WTC11 (cell line): Measurements from ENCODE around the gene KRTAP9-2. TPM values are rescaled to one million over a fixed set of nuclear protein-coding genes. Genes with fewer than 3 reads are reported as not detected.

ENCODE experiments used
- ATAC-seq: fragments of 200-7000 bp; cut with Tn5 transposase; 2 replicates; pipeline ENCODE4 v1.10.0; 2021; ENCODE audit warnings: mild to moderate bottlenecking, moderate library complexity
- CTCF ChIA-PET: fragments of 300-600 bp; sonication (Branson Sonifier 250); formaldehyde crosslinking; loops from one replicate; lab custom pipeline; 2021; ENCODE audit warnings: antibody characterized with exemption; lab: Charles Lee
- POLR2A ChIA-PET: fragments of 350-600 bp; sonication (Branson Sonifier 250); formaldehyde crosslinking; loops from one replicate; lab custom pipeline; 2021; ENCODE audit warnings: antibody characterized with exemption; lab: Charles Lee
- DNase-seq: peaks from one replicate; pipeline ENCODE4 v3.0.0; 2021; ENCODE audit warnings: low spot score
- H3K27ac Mint-ChIP-seq: 2 replicates; pipeline ENCODE4 v1.8.0; 2021; ENCODE audit warnings: mixed read lengths
- H3K27me3 Mint-ChIP-seq: 2 replicates; pipeline ENCODE4 v1.8.0; 2021; ENCODE audit warnings: low read depth, mild to moderate bottlenecking, moderate library complexity, mixed read lengths
- H3K36me3 Mint-ChIP-seq: 2 replicates; pipeline ENCODE4 v1.8.0; 2021; ENCODE audit warnings: mixed read lengths
- H3K4me1 Mint-ChIP-seq: 2 replicates; pipeline ENCODE4 v1.8.0; 2022; ENCODE audit warnings: mixed read lengths
- H3K4me3 Mint-ChIP-seq: 2 replicates; pipeline ENCODE4 v1.8.0; 2021; ENCODE audit warnings: mild to moderate bottlenecking, moderate library complexity, mixed read lengths
- H3K9me3 Mint-ChIP-seq: 2 replicates; pipeline ENCODE4 v1.8.0; 2021; ENCODE audit warnings: mixed read lengths
- E2F1 ChIP-seq: sonication (generic); formaldehyde crosslinking; IDR thresholded peaks from 2 replicates; pipeline ENCODE4 v1.8.0; 2022; ENCODE audit warnings: mild to moderate bottlenecking, missing genetic modification reagents
- E2F5 ChIP-seq: sonication (generic); formaldehyde crosslinking; IDR thresholded peaks from 2 replicates; pipeline ENCODE4 v1.8.1; 2022; ENCODE audit warnings: mild to moderate bottlenecking, moderate library complexity, missing genetic modification reagents
- EMX1 ChIP-seq: fragments of 250-450 bp; sonication (Bioruptor Pico); IDR thresholded peaks from 2 replicates; pipeline ENCODE4 v1.8.0; 2021; ENCODE audit warnings: mild to moderate bottlenecking
- ETV6 ChIP-seq: sonication (generic); formaldehyde crosslinking; IDR thresholded peaks from 2 replicates; pipeline ENCODE4 v1.8.1; 2022; ENCODE audit warnings: mild to moderate bottlenecking, missing genetic modification reagents
- FOXJ3 ChIP-seq: sonication (generic); formaldehyde crosslinking; IDR thresholded peaks from 2 replicates; pipeline ENCODE4 v1.9.0; 2021; ENCODE audit warnings: missing genetic modification reagents, mild to moderate bottlenecking, borderline replicate concordance
- GTF2I ChIP-seq: fragments of 250-450 bp; sonication (Bioruptor Pico); conservative IDR thresholded peaks from 2 replicates; pipeline ENCODE4 v1.4.0; 2021; ENCODE audit warnings: mild to moderate bottlenecking
- IRF2 ChIP-seq: sonication (generic); formaldehyde crosslinking; IDR thresholded peaks from 2 replicates; pipeline ENCODE4 v1.8.0; 2022; ENCODE audit warnings: low read depth, missing genetic modification reagents, borderline replicate concordance
- MAX ChIP-seq: sonication (generic); formaldehyde crosslinking; IDR thresholded peaks from 2 replicates; pipeline ENCODE4 v1.8.0; 2022; ENCODE audit warnings: mild to moderate bottlenecking, missing genetic modification reagents
- MLX ChIP-seq: sonication (generic); formaldehyde crosslinking; IDR thresholded peaks from 2 replicates; pipeline ENCODE4 v1.8.1; 2023; ENCODE audit warnings: mild to moderate bottlenecking, missing genetic modification reagents, moderate library complexity
- MXD4 ChIP-seq: fragments of 250-450 bp; sonication (Bioruptor Pico); IDR thresholded peaks from 2 replicates; pipeline ENCODE4 v1.8.0; 2021; ENCODE audit warnings: mild to moderate bottlenecking, moderate library complexity, borderline replicate concordance
- NFATC4 ChIP-seq: fragments of 250-450 bp; sonication (Bioruptor Pico); IDR thresholded peaks from 2 replicates; pipeline ENCODE4 v1.9.0; 2021; ENCODE audit warnings: mild to moderate bottlenecking
- PRRX2 ChIP-seq: fragments of 250-450 bp; sonication (Bioruptor Pico); IDR thresholded peaks from 2 replicates; pipeline ENCODE4 v1.8.0; 2021; ENCODE audit warnings: mild to moderate bottlenecking
- RORB ChIP-seq: fragments of 250-450 bp; sonication (Bioruptor Pico); IDR thresholded peaks from 2 replicates; pipeline ENCODE4 v1.9.0; 2021; ENCODE audit warnings: mild to moderate bottlenecking
- SMAD3 ChIP-seq: sonication (generic); formaldehyde crosslinking; IDR thresholded peaks from 2 replicates; pipeline ENCODE4 v1.8.0; 2022; ENCODE audit warnings: missing genetic modification reagents, mild to moderate bottlenecking, borderline replicate concordance
- SOX15 ChIP-seq: fragments of 250-450 bp; sonication (Bioruptor Pico); IDR thresholded peaks from 2 replicates; pipeline ENCODE4 v1.9.0; 2021; ENCODE audit warnings: mild to moderate bottlenecking
- TEAD1 ChIP-seq: sonication (generic); formaldehyde crosslinking; IDR thresholded peaks from 2 replicates; pipeline ENCODE4 v1.8.0; 2022; ENCODE audit warnings: mild to moderate bottlenecking, missing genetic modification reagents
- ZNF423 ChIP-seq: fragments of 250-450 bp; sonication (Bioruptor Pico); IDR thresholded peaks from 2 replicates; pipeline ENCODE4 v2.1.2; 2022; ENCODE audit warnings: mild to moderate bottlenecking, moderate library complexity
- ZNF425 ChIP-seq: fragments of 250-450 bp; sonication (Bioruptor Pico); conservative IDR thresholded peaks from 2 replicates; pipeline ENCODE4 v1.9.0; 2021; ENCODE audit warnings: mild to moderate bottlenecking
- ZNF512 ChIP-seq: sonication (generic); formaldehyde crosslinking; IDR thresholded peaks from 2 replicates; pipeline ENCODE4 v1.8.1; 2022; ENCODE audit warnings: missing genetic modification reagents, borderline replicate concordance
- ZNF671 ChIP-seq: fragments of 250-450 bp; sonication (Bioruptor Pico); IDR thresholded peaks from 2 replicates; pipeline ENCODE4 v1.8.0; 2021; ENCODE audit warnings: mild to moderate bottlenecking
- total RNA-seq: library from RNA; stranded (reverse); gene quantifications from 3 replicates; pipeline ENCODE4 v1.2.3, GENCODE V29; 2021
- TF ChIP-seq, protein P1 (sequence below): sonication (generic); formaldehyde crosslinking; IDR thresholded peaks from 2 replicates; pipeline ENCODE4 v1.8.1; 2022; ENCODE audit warnings: low read depth, mild to moderate bottlenecking, moderate library complexity, missing genetic modification reagents, borderline replicate concordance
- TF ChIP-seq, protein P2 (sequence below): sonication (generic); formaldehyde crosslinking; IDR thresholded peaks from 2 replicates; pipeline ENCODE4 v1.8.1; 2023; ENCODE audit warnings: mild to moderate bottlenecking, moderate library complexity, missing genetic modification reagents

KRTAP9-2 gene
- total RNA-seq, 1 experiment from 2014 or later = not detected

DNA sequence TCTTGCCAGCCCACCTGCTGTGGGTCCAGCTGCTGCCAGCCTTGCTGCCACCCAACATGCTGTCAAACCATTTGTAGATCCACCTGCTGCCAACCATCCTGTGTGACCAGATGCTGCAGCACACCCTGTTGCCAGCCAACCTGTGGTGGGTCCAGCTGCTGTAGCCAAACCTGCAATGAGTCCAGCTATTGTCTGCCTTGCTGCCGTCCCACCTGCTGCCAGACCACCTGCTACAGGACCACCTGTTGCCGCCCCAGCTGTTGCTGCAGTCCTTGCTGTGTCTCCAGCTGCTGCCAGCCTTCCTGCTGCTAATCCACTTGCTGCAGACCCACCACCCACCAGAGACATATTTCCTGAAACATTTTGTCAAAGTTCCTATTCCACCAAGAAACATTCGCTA is 36.1 kb upstream of the KRTAP9-2 start:
- POLR2A ChIA-PET = no interaction called here
- Mint-ChIP-seq H3K4me3 (no peak overlapping the region), H3K27me3 (no peaks in the 10 kb centered on the region), H3K4me1 (no peaks in the 10 kb centered on the region), H3K36me3 (0 out of 2 replicates have a peak, but pooled peaks cover 3% of the 10 kb centered on the region), H3K9me3 (peaks cover 18% of the 10 kb centered on the region), H3K27ac (no peak overlapping the region)
- TF ChIP-seq MAX (no peak), ZNF423 (CRISPR knock-in tag) (peak; percentile 53; the same call in 1 of the 2 replicates), PRRX2 (CRISPR knock-in tag) (no peak)
- ATAC-seq (no peak), DNase-seq (no peak)
- CTCF ChIA-PET = no interaction called here

- no peaks in the 10 kb centered on the region; the same call in 1 of the 2 replicates for H3K27me3 Mint-ChIP-seq
- no peak for ATAC-seq
Observed at GRCh38 chr17:41196068-41196467, 30.4 kb upstream of the KRTAP9-2 start.

More at GRCh38 chr17:41196068-41196467, 30.4 kb upstream of the KRTAP9-2 start:
- peaks cover 28% of the 10 kb centered on the region for H3K9me3 Mint-ChIP-seq
- ChIA-PET POLR2A (interaction anchor here (0.7 kb wide), 1 partner anchor 383 kb away, joined by 5 read pairs; no protein-coding TSS in a partner anchor), CTCF (no interaction called here)
- no peak overlapping the region for H3K27ac Mint-ChIP-seq
- TF ChIP-seq, protein P1, sequence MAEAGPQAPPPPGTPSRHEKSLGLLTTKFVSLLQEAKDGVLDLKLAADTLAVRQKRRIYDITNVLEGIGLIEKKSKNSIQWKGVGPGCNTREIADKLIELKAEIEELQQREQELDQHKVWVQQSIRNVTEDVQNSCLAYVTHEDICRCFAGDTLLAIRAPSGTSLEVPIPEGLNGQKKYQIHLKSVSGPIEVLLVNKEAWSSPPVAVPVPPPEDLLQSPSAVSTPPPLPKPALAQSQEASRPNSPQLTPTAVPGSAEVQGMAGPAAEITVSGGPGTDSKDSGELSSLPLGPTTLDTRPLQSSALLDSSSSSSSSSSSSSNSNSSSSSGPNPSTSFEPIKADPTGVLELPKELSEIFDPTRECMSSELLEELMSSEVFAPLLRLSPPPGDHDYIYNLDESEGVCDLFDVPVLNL (CRISPR knock-in tag) = no peak
- TF ChIP-seq E2F1 (CRISPR knock-in tag) (no peak), E2F5 (CRISPR knock-in tag) (no peak), SOX15 (CRISPR knock-in tag) (no peak), TEAD1 (CRISPR knock-in tag) (no peak), ZNF425 (no peak), NFATC4 (CRISPR knock-in tag) (no peak), MLX (CRISPR knock-in tag) (no peak), FOXJ3 (CRISPR knock-in tag) (no peak), SMAD3 (CRISPR knock-in tag) (no peak), GTF2I (CRISPR knock-in tag) (no peak), EMX1 (CRISPR knock-in tag) (no peak), RORB (CRISPR knock-in tag) (no peak), IRF2 (no peak), ZNF512 (CRISPR knock-in tag) (no peak), ETV6 (CRISPR knock-in tag) (no peak), ZNF671 (no peak), MXD4 (CRISPR knock-in tag) (no peak)
- TF ChIP-seq, protein P2, sequence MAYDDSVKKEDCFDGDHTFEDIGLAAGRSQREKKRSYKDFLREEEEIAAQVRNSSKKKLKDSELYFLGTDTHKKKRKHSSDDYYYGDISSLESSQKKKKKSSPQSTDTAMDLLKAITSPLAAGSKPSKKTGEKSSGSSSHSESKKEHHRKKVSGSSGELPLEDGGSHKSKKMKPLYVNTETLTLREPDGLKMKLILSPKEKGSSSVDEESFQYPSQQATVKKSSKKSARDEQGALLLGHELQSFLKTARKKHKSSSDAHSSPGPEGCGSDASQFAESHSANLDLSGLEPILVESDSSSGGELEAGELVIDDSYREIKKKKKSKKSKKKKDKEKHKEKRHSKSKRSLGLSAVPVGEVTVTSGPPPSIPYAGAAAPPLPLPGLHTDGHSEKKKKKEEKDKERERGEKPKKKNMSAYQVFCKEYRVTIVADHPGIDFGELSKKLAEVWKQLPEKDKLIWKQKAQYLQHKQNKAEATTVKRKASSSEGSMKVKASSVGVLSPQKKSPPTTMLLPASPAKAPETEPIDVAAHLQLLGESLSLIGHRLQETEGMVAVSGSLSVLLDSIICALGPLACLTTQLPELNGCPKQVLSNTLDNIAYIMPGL (CRISPR knock-in tag) = no peak
- TF ChIP-seq, all 79 proteins: peak for 0
- no peaks in the 10 kb centered on the region for H3K4me1 Mint-ChIP-seq
- peaks cover 7% of the 10 kb centered on the region for H3K36me3 Mint-ChIP-seq
- no peak overlapping the region for H3K4me3 Mint-ChIP-seq
- no peak for DNase-seq
